OCI-LY1 (cell line): ENCODE results near the gene PDZRN3.

ENCODE experiments used
- H2AFZ ChIP-seq: fragments of 200-600 bp; sonication (generic), shearing (Covaris generic); 2 replicates; pipeline ENCODE4 v1.6.0; 2014; ENCODE audit warnings: antibody characterized with exemption, mild to moderate bottlenecking, low read length
- H3F3A ChIP-seq: fragments of 200-600 bp; sonication (generic), shearing (Covaris generic); 2 replicates; pipeline ENCODE4 v1.6.0; 2014; ENCODE audit warnings: mild to moderate bottlenecking, antibody characterized with exemption, low read length, moderate library complexity; ENCODE audit not compliant: insufficient read depth
- H3K27ac ChIP-seq: fragments of 200-600 bp; sonication (generic); 2 replicates; pipeline ENCODE4 v1.5.1; 2014; ENCODE audit warnings: low read length, mixed run types, mild to moderate bottlenecking, low read depth; ENCODE audit not compliant: poor library complexity, severe bottlenecking
- H3K27me3 ChIP-seq: fragments of 200-600 bp; sonication (generic); 2 replicates; pipeline ENCODE4 v1.6.0; 2014; ENCODE audit warnings: antibody characterized with exemption, mild to moderate bottlenecking, low read length, moderate library complexity; ENCODE audit not compliant: insufficient read depth
- H3K36me3 ChIP-seq: fragments of 200-600 bp; sonication (generic); 2 replicates; pipeline ENCODE4 v1.6.1; 2014; ENCODE audit warnings: mild to moderate bottlenecking, antibody characterized with exemption, low read length, moderate library complexity, mixed read lengths; ENCODE audit not compliant: insufficient read depth
- H3K4me1 ChIP-seq: fragments of 200-600 bp; sonication (generic); 2 replicates; pipeline ENCODE4 v1.5.1; 2014; ENCODE audit warnings: mild to moderate bottlenecking, low read length, moderate library complexity; ENCODE audit not compliant: insufficient read depth, severe bottlenecking
- H3K4me2 ChIP-seq: fragments of 200-600 bp; sonication (generic), shearing (Covaris generic); 2 replicates; pipeline ENCODE4 v1.6.1; 2014; ENCODE audit warnings: low read length
- H3K4me3 ChIP-seq: fragments of 200-600 bp; sonication (generic); 2 replicates; pipeline ENCODE4 v1.5.1; 2014; ENCODE audit warnings: low read length, low read depth, mild to moderate bottlenecking, mixed read lengths; ENCODE audit not compliant: poor library complexity, severe bottlenecking
- H3K79me2 ChIP-seq: fragments of 200-600 bp; shearing (Covaris generic); 2 replicates; pipeline ENCODE4 v1.6.1; 2016; ENCODE audit warnings: mixed run types, low read length, mixed read lengths; ENCODE audit not compliant: insufficient read depth
- H3K9ac ChIP-seq: fragments of 200-600 bp; sonication (generic), shearing (Covaris generic); 2 replicates; pipeline ENCODE4 v1.6.1; 2014; ENCODE audit warnings: mild to moderate bottlenecking, low read length, mixed read lengths
- H3K9me2 ChIP-seq: fragments of 200-600 bp; sonication (generic), shearing (Covaris generic); 2 replicates; pipeline ENCODE4 v1.6.1; 2014; ENCODE audit warnings: low read depth, mild to moderate bottlenecking, low read length, mixed read lengths
- H3K9me3 ChIP-seq: fragments of 200-600 bp; shearing (Covaris generic); 2 replicates; pipeline ENCODE4 v1.6.1; 2014; ENCODE audit warnings: low read length, mixed read lengths
- H4K20me1 ChIP-seq: fragments of 200-600 bp; sonication (generic), shearing (Covaris generic); 2 replicates; pipeline ENCODE4 v1.6.0; 2016; ENCODE audit warnings: mild to moderate bottlenecking, low read length; ENCODE audit not compliant: insufficient read depth
- CTCF ChIP-seq: fragments of 200-600 bp; sonication (generic), shearing (Covaris generic); IDR thresholded peaks from 2 replicates; pipeline ENCODE4 v1.5.1; 2017; ENCODE audit warnings: mild to moderate bottlenecking, antibody characterized with exemption, low read length, moderate library complexity, mixed read lengths
- EZH2 ChIP-seq: fragments of 200-600 bp; sonication (generic), shearing (Covaris generic); IDR thresholded peaks from 2 replicates; pipeline ENCODE4 v1.8.0; 2017; ENCODE audit warnings: borderline replicate concordance, mixed run types, mild to moderate bottlenecking, antibody characterized with exemption, low read length, moderate library complexity, mixed read lengths

The PDZRN3 gene

GRCh38 chr3:73500321-73500720 lies 124.4 kb downstream of the PDZRN3 start:
- no peak overlapping the region for H3K9ac ChIP-seq
- no peak overlapping the region for H3K27ac ChIP-seq
- TF ChIP-seq EZH2 (no peak), CTCF (no peak)
- no peak overlapping the region for H3K4me3 ChIP-seq
- H3K36me3 ChIP-seq: no peaks in the 10 kb centered on the region
- H3K4me2 ChIP-seq: no peak overlapping the region
- no peaks in the 10 kb centered on the region for H3K9me3 ChIP-seq
- H3F3A ChIP-seq: no peaks in the 10 kb centered on the region
- H3K79me2 ChIP-seq: no peaks in the 10 kb centered on the region
- H3K27me3 ChIP-seq: no peaks in the 10 kb centered on the region
- no peaks in the 10 kb centered on the region for H3K9me2 ChIP-seq
- no peaks in the 10 kb centered on the region for H4K20me1 ChIP-seq
- no peak overlapping the region for H2AFZ ChIP-seq
- H3K4me1 ChIP-seq: peaks cover 21% of the 10 kb centered on the region

GRCh38 chr3:73499787-73500186 lies 125.0 kb downstream of the PDZRN3 start:
- Histone ChIP-seq H4K20me1 (no peaks in the 10 kb centered on the region), H3K4me3 (no peak overlapping the region), H2AFZ (no peak overlapping the region), H3K27me3 (no peaks in the 10 kb centered on the region), H3K4me1 (peaks cover 21% of the 10 kb centered on the region), H3K27ac (no peak overlapping the region), H3K9ac (no peak overlapping the region), H3K36me3 (no peaks in the 10 kb centered on the region), H3K4me2 (no peak overlapping the region), H3K9me3 (no peaks in the 10 kb centered on the region), H3F3A (no peaks in the 10 kb centered on the region), H3K79me2 (no peaks in the 10 kb centered on the region), H3K9me2 (no peaks in the 10 kb centered on the region)
- TF ChIP-seq CTCF (no peak), EZH2 (no peak)

GRCh38 chr3:73498764-73499622 lies 125.7 kb downstream of the PDZRN3 start:
- H2AFZ ChIP-seq: no peak overlapping the region
- H3K4me2 ChIP-seq: no peak overlapping the region
- no peaks in the 10 kb centered on the region for H3K9me2 ChIP-seq
- no peaks in the 10 kb centered on the region for H3F3A ChIP-seq
- H3K4me3 ChIP-seq: no peak overlapping the region
- no peaks in the 10 kb centered on the region for H3K36me3 ChIP-seq
- H3K27ac ChIP-seq: no peak overlapping the region
- no peaks in the 10 kb centered on the region for H4K20me1 ChIP-seq
- H3K9ac ChIP-seq: no peak overlapping the region
- H3K9me3 ChIP-seq: no peaks in the 10 kb centered on the region
- H3K27me3 ChIP-seq: no peaks in the 10 kb centered on the region
- TF ChIP-seq EZH2: no peak
- no peak for TF ChIP-seq CTCF
- peaks cover 13% of the 10 kb centered on the region for H3K4me1 ChIP-seq
- H3K79me2 ChIP-seq: no peaks in the 10 kb centered on the region
